Measurements from ENCODE around the gene AKAP1.
A peak's percentile ranks its signal among the peaks of the same experiment; 100 is the strongest.

AKAP1 gene

DNA sequence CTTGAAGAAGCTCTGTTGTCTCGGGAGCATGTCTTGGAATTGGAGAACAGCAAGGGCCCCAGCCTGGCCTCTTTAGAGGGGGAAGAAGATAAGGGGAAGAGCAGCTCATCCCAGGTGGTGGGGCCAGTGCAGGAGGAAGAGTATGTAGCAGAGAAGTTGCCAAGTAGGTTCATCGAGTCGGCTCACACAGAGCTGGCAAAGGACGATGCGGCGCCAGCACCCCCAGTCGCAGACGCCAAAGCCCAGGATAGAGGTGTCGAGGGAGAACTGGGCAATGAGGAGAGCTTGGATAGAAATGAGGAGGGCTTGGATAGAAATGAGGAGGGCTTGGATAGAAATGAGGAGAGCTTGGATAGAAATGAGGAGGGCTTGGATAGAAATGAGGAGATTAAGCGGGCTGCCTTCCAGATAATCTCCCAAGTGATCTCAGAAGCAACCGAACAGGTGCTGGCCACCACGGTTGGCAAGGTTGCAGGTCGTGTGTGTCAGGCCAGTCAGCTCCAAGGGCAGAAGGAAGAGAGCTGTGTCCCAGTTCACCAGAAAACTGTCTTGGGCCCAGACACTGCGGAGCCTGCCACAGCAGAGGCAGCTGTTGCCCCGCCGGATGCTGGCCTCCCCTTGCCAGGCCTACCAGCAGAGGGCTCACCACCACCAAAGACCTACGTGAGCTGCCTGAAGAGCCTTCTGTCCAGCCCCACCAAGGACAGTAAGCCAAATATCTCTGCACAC lies 21.2 kb downstream of the AKAP1 start:
- no peak for DNase-seq

DNA sequence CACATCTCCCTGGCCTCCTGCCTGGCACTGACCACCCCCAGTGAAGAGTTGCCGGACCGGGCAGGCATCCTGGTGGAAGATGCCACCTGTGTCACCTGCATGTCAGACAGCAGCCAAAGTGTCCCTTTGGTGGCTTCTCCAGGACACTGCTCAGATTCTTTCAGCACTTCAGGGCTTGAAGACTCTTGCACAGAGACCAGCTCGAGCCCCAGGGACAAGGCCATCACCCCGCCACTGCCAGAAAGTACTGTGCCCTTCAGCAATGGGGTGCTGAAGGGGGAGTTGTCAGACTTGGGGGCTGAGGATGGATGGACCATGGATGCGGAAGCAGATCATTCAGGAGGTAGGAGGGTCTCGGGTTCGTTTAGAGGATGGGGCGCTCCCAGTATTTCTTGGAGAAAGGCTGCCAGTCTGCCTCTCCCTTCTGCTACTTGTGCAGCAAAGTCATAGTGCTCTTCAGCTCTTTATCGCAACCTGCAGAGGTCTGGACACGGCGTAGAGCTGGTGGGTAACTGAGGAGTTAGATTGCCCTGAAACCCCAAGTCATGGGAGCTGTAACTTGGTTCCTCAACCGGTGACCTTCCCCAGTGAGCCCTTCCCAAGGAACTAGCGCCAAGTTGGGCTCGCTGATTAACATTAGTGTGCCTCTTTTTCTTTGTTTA lies 21.9 kb downstream of the AKAP1 start:
- no peak for DNase-seq

DNA sequence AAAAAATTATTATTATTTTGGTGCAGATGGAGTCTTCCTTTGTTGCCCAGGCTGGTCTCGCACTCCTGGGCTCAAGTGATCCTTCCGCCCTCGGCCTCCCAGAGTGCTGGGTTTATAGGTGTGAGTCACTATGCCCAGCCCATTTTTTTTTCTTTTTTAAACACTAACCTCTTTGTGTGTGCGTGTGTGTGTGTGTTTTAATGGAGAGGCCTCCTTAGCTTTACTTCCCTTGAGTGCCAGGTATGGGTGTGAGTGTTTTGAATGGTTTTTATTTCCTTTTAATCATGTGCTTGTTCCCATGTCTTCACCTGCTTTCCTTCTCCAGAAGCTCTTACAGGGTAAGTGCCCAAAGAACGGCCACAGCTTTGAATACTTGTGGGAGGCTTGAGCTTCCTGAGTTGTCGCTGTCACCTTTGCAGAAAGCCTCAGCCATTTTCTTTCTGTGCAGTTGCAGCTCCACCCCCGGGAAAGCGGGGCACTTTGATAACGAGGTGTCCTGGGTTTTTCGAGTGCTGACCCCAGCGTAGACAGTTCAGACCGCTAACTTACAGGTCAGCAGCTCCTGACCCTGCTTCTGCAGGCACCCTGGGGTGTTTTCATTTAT lies 22.6 kb downstream of the AKAP1 start:
- DNase-seq: peak; percentile 20

DNA sequence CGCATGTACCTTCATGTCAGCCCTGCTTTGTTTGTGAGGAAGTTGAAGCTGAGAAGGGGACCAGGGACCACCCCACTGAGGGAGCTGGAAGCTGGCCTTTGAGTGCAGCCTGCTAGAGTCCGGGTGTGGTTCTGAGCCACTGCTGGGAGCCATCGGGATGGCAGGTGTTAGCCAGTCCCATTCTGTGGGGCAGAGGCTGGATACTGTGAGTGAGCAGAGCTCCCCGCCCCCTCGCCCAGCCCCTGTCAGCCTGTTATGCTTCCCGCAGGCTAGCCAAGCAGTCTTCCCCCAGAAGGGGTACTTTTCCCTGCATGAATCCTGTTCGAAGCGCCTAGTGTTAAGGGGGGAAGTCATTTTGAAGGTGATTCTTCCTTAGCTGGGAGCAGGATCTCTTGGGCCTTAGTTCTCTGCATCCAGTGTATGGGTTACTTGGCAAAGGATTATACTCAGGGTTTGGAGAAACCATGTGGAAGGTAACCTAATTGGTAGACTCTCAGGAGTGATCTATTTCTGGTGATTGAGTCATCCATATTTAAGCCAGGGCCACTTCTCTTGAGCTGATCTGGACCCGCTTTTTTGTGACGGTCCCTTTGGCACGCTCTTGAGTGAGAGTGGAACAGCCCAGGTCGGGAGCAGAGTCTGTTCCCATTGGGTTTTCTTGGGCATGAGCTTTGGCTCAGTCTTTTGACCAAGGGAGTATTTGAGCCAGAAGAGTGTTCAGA lies 23.8 kb downstream of the AKAP1 start:
- DNase-seq: no peak

DNA sequence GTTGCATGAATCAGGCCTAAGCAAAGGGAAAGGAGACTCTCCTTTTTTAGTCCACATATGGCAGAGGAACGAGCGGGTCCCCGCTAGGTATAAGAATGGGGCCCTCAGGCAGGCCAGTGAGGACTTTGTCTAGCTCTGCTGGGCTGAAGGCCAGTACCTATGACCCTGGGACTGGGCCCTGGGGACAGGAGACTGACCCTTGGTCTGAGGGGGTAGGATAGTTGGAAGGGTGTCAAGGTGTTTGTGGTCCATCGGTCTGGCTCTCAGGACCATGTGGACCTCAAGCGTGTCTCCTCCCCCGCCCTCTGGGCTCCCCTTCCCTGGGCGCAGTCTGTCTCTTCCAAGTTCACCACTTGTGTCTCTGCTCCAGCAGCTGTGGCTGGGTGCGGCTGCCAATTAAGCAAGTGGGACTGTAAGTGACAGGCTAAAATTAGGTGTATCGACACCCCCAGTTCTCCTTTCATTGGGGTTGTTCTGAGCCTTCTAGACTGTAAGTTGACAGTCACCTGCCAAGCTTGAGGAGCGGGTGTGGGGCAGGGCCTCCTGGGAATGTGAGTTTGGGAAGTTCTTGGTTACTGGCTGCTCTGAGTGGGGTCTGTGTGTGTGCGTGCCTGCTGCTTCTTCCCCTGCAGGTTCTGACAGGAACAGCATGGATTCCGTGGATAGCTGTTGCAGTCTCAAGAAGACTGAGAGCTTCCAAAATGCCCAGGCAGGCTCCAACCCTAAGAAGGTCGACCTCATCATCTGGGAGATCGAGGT lies 24.5 kb downstream of the AKAP1 start:
- no peak for DNase-seq

DNA sequence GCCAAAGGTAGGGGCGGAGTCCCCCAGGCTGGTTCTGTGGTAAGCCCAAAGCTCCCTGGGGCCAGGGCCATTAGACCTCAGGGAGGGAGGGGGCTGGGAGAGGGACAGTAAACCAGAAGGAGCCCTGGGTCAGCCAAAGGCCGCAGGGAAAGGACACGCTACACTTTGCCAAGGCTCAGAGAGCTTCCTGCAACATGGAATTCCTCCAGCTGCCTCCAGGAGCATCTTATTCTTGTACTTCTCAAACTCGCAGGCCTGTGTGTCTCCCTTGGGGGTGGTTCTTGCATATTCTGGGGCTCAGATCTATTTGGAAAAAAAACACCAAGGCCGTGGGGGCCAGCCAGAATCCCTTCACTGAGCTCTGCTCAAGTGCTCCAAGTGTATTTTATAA lies 25.1 kb downstream of the AKAP1 start:
- no peak for DNase-seq

DNA sequence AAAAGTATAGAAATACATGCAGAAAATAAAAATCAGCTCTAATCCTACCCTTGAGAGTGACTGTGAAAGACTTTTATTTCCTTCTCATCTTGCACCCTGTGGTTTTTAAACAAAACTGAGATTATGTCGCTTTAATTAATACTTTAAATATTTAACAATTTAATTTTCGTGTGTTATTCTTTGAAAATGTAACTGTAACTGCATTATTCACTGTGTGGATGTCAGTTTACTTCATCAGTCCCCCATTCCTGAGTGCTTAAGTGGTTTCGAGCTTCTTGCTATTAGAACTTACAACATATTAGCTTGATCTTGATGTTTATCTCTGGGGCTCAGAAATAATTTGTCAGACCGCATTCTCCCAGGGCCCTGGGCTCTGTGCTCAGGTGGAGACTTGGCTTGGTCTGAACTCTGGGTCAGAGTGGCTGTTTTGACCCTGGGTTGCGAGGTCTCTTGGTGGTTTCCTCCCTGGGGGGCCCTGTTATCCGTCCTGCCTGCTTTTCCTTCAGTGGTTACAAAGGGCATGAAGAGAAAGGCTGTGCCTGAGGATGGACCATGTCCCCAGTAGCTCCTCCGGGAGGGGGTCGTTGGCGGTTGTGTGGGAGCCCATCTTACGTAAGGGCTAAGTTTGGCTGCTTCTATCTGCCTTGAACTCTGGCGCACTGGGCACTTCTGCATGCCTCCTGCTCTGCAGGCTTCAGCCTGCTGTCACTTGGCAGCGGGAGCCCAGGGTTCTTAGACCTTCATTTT lies 25.7 kb downstream of the AKAP1 start:
- DNase-seq: no peak

DNA sequence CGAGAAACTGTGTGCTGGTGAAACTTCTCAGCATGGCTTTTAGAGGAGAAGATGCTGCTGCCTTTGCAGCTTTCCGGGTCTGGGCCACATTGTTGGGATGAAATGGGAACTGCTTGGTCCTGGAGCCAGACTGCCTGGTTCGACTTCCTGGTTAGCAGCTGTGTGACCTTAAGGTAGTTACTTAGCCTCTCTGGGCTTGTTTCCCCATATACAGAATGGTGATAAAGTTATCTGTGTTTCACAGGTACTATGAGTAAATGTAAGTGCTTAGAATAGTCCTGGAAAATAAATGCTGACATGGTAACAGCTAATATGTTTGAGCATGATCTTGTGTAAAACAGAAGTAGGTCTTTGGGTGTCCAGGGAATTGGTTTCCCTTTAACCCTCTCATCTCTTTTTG lies 26.3 kb downstream of the AKAP1 start:
- DNase-seq: no peak

DNA sequence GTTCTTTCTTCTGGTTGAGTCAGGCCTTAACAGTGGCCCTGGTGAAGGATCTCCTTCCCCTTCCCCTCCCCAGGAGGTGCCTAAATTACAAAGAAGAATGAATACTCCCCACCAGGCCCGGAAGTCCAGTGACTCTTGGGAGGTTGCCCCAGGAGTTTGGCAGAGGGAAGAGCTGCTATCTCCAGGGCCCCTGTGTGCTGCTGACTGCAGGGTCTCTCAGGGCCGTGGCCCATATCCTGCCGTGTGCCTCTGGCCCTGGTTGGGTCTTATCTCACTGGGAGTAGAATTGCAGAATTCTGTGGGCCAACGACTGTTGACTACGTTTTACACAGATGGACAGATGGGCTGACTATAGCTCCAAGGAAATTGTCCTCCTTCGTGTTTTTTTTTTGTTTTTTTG lies 28.0 kb downstream of the AKAP1 start:
- no peak for DNase-seq

DNA sequence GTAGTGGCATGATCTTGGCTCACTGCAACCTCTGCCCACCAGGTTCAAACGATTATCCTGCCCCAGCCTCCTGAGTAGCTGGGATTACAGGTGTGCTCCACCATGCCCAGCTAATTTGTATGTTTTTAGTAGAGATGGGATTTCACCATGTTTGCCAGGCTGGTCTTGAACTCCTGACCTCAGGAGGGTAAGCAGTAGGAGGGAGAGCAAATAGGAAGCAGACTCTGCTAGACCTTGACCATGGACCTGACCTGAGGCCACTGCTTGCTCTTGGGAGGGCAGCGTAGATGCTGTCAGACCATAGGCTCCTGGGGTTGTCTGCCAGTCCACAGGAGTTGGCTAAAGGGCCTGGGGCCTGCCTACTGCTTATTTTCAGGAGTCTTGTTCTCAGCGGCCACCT lies 28.6 kb downstream of the AKAP1 start:
- no peak for DNase-seq

DNA sequence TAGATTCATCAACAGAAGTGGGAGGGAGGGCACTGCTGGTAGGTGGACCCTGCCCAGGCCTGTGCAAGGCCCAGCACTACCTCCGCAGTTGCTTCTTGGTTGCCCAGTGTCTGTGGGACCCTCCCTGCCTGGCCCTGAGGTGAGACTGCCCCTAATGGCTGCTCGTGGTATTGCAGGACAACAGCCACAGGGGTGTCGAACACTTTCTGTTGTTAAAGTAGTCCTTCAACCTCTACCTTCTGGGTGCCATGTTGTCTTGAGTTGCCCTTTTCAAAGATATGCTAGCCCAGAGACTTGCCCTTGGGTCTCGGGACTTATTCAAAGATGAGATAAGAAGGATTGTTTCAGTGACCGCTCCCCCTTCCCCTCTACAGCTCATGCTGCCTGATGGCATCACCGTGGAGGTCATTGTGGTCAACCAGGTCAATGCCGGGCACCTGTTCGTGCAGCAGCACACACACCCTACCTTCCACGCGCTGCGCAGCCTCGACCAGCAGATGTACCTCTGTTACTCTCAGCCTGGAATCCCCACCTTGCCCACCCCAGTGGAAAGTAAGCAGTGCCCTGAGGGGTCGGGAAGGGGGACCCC lies 29.1 kb downstream of the AKAP1 start:
- DNase-seq: peak; percentile 21

DNA sequence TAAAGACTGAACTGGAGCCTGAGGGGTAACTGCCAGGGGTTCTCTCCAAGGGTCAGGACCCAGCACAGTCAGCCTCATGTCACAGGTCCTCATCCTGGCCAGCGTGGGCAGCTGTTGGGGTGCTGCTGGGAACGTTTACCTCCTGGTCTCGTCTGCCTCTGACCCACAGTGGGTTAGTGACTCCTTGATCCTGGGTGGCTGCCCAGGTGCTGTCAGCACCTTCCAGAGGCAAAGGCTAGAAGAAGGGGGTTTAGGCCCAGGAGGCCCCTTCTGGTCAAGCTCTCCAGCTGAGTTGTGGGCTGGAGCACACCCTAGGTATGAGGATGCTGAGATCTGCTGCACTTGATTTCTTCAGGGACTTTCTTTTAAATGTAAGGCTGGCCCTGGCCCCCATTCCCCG lies 30.3 kb downstream of the AKAP1 start:
- DNase-seq: no peak

DNA sequence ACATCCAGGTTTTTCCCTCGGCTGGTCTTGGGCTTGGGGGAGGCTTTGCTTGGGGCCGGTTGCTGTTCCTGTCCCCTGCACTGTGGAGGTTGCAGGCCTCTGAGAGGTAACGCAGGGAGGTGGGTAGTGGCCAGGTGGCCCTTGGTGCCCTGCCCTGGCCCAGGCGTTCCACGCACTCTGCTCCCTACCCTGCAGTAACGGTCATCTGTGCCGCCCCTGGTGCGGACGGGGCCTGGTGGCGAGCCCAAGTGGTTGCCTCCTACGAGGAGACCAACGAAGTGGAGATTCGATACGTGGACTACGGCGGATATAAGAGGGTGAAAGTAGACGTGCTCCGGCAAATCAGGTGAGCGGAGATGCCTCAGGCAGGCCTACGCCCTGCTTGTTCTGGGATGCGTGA lies 30.9 kb downstream of the AKAP1 start:
- DNase-seq: no peak

DNA sequence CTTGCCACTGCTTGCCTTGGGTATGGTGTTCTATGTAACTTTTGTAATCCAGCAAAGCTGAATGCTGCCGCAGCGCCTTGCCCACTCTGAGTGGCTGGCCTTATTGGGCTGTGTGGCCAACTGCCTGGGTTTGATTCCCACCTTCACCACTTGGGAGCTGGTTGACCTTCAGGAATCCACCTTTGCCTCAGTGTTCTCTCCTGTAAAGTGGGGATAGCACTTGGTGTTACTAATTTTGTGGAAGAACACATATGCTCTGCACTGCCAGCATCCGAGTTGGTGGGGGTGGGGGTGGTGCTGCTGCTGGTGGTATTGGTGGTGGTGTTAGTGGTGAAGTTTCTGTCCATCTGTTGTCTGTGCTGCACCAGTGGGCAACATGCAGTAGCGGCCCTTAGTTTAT lies 32.8 kb downstream of the AKAP1 start:
- no peak for DNase-seq

DNA sequence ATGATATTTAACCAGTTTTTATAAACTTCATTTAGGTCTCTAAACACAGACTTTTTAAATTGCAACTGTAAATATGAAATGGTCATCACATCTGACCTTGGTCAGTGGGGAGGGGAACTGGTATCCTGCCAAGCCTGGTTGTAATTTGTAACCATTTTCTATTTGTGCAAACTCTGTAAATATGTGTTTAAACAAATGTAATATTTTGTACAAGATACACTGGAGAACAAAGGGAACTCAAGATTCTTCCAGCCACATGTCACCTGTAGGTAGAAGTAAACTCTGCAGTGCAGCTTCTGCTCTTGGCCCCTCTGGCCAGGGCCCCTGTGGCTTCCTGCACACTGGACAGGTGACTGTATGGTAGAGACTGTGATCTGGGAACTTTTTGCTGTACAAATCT lies 35.8 kb downstream of the AKAP1 start:
- no peak for DNase-seq

DNA sequence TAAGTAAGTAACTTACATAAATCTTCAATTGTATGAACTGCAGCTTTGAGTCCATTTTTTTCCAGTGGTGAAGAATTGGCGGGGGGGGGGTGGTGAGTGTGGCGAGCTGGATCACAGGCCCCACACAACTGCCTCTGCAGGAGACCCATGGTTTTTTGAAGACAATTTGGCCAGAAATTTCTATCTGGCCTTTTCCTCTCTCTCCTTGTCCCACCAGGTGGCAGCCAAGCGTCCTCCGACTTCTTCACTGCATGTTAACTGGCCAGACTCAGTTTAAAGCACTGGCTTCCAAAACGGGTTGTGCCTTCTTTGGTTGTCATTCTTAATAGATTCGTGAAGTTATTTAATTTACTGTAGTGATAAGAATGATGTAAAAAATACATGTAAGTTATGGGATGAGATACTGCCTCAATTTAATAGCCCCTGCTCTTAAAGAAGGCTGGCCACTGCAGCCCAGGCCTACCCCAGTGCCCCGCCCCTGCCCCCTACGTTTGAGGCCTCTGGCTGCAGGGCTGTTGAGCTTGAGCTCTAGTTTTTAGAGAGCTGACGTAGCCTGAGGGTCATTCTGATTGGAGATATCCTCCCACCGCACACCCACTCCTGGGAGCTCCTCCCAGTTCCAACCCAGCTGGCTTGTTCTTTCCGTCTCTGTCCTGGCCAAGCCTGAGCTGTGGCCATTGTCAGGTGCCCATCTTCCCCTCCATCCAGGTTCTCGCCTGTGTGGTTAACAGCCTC lies 36.4 kb downstream of the AKAP1 start:
- DNase-seq: peak; percentile 35

DNA sequence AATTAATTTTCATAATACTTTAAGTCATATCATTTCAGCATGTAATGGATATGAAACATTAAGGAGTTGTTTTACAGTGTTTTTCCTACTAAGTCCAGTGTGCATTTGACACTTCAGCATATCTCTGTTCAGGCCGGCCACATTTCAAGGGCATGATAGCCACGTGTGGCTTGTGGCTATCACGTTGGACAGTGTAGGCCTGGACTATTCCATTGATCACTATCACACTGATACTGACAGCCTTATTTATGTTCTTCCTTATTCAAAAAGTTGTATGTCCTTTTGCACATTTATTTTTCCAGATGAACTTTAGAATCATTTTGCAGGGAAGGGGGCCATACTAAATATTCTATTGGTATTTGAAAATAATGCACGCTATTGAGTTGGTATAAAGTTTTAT lies 39.0 kb downstream of the AKAP1 start:
- no peak for DNase-seq

DNA sequence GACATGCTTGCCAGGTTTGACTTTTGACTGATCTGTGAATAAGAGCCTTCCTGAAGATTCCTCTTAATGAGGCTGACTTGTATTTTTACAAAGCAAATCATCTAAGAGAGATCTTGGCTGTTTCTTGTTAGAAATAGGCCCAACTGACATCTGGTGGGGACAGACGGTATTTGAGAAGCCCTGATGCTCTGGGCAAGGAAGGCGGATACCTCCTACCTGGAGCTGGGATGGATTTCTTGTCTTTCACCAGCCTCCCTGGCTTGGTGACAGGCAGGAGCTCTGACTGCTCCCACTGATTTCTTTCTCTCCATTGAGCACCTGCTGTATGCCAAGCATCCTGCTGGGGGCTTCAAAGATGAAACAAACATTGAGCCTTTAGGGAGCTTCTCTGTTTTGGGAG lies 40.4 kb downstream of the AKAP1 start:
- DNase-seq: no peak

DNA sequence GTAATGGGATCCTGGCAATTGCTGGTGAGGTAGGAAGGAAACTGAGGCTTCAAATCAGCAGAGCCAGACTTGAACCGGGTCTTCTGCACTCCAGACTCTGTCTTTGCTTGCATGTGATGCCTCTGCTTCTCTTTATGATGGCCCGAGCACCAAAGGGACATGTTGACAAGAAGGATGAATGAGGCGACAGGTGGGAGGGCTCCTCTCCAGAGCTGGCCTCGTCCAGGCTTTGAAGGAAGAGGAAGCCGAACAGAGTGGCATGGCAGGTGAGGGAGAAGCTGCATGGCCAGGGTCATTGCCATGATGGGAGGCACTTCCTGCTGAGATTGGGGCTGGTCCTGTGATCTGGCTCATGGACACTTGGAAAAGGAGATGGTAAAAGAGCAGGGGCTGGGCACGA lies 40.8 kb downstream of the AKAP1 start:
- no peak for DNase-seq

DNA sequence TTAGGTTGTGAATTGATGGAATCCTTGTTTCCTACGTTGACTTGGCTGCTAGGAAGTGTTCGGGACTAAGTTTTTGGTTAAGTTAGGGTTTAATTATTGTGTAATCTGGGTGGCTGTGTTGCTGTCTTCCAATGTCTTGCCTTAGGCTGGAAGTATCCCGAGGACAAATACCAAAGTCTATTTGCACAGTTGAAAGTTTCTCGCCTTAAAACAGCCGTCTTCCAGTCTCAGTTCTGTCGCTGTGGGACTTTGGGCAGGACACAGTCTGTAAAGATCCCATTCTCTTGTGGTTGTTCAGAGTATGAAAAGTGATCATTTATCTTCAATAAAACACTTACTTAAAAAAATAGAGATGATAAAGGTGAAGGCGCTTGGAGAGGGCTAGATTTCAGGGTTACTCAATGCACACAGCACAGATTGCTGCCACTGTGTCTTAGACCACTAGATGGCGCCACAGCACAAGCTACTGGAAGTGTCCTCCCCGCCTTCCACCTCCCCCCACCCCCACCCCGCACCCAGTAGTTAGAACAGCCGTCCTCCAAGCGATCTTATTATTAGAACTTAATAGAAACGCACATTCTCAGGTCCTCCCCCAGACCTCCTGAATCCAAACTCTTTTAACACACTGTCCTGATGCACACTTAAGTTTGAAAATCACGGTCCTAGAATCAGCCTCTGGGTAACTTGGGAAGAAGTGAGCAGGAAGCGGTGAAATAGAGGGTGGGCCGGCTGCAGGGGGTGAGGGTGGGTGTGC lies 45.8 kb downstream of the AKAP1 start:
- DNase-seq: peak; percentile 69
